GM19452 (cell line): ENCODE measurements around the gene TNFRSF21.

Experiments
- ATAC-seq: cut with Tn5 transposase; IDR thresholded peaks from one replicate; pipeline ENCODE4 v1.9.1; 2021; ENCODE audit not compliant: unreplicated experiment

TNFRSF21 gene

GRCh38 chr6:47254051-47254450, 55.7 kb downstream of the TNFRSF21 start:
- no peak for ATAC-seq

GRCh38 chr6:47253136-47253535, 56.6 kb downstream of the TNFRSF21 start:
- no peak for ATAC-seq

GRCh38 chr6:47252633-47253032, 57.1 kb downstream of the TNFRSF21 start:
- no peak for ATAC-seq

- no peak for ATAC-seq
These were observed 58.3 kb downstream of the TNFRSF21 start for GRCh38 chr6:47251396-47251795.

- no peak for ATAC-seq
These were observed 59.4 kb downstream of the TNFRSF21 start for GRCh38 chr6:47250302-47250701.

- no peak for ATAC-seq
These were observed 61.3 kb downstream of the TNFRSF21 start for GRCh38 chr6:47248446-47248845.

GRCh38 chr6:47247227-47247797, 62.4 kb downstream of the TNFRSF21 start:
- ATAC-seq: peak; percentile 46

GRCh38 chr6:47246551-47246950, 63.2 kb downstream of the TNFRSF21 start:
- ATAC-seq: no peak

GRCh38 chr6:47245745-47246371, 63.8 kb downstream of the TNFRSF21 start:
- no peak for ATAC-seq

GRCh38 chr6:47242483-47243386, 67.0 kb downstream of the TNFRSF21 start:
- peak; percentile 96 for ATAC-seq

- ATAC-seq: peak; percentile 1
These were observed 67.8 kb downstream of the TNFRSF21 start for GRCh38 chr6:47241742-47242482.

GRCh38 chr6:47240277-47240890, 69.3 kb downstream of the TNFRSF21 start:
- no peak for ATAC-seq

- no peak for ATAC-seq
These were observed 70.2 kb downstream of the TNFRSF21 start for GRCh38 chr6:47239546-47239945.

- no peak for ATAC-seq
These were observed 71.2 kb downstream of the TNFRSF21 start for GRCh38 chr6:47238456-47238995.

- no peak for ATAC-seq
These were observed 72.5 kb downstream of the TNFRSF21 start for GRCh38 chr6:47237196-47237595.

GRCh38 chr6:47235964-47236760, 73.5 kb downstream of the TNFRSF21 start:
- no peak for ATAC-seq

GRCh38 chr6:47235421-47235820, 74.3 kb downstream of the TNFRSF21 start:
- no peak for ATAC-seq

GRCh38 chr6:47234266-47234933, 75.3 kb downstream of the TNFRSF21 start:
- no peak for ATAC-seq

GRCh38 chr6:47231151-47231550, 78.6 kb downstream of the TNFRSF21 start:
- no peak for ATAC-seq
